ENCODE results near the gene RAB40A. TPM values are rescaled to one million over a fixed set of nuclear protein-coding genes. Genes with fewer than 3 reads are reported as not detected.

The RAB40A gene
- total RNA-seq, 1 experiment from 2014 or later = not detected

GRCh38 chrX:103503163-103503852 is 16.0 kb downstream of the RAB40A start:
- ATAC-seq = no peak
- no peaks in the 10 kb centered on the region for H3K9me2 ChIP-seq (ENCODE audit: insufficient read depth)
- no peaks in the 10 kb centered on the region for H3K4me1 ChIP-seq (ENCODE audit: control insufficient read depth in 1 of 2, insufficient read depth in 2 of 2, low read length in 2 of 2)
- no peaks in the 10 kb centered on the region for H3K36me3 ChIP-seq (ENCODE audit: control insufficient read depth in 1 of 2, insufficient read depth in 2 of 2, low read length in 2 of 2)
- no peak overlapping the region for H2AFZ ChIP-seq (ENCODE audit: low read depth, low read length, poor library complexity, severe bottlenecking)
- ChIA-PET POLR2A (no interaction called here), CTCF (no interaction called here), RAD21 (ENCODE audit: low non-redundant PET in 1 of 2, low total read pairs in 2 of 2, uncharacterized antibody in 2 of 2, unreplicated experiment in 2 of 2) (no interaction called here)
- H4K20me1 ChIP-seq (ENCODE audit: insufficient read depth) = no peaks in the 10 kb centered on the region
- no peak overlapping the region for H3K4me3 ChIP-seq (replicated peaks in 1 of 2; ENCODE audit: low read depth in 1 of 2, low read length in 2 of 2)
- intact Hi-C loops (cut with micrococcal nuclease) = no loop called here
- no peak overlapping the region for H3K9ac ChIP-seq (ENCODE audit: low read length)
- H3K79me2 ChIP-seq (ENCODE audit: insufficient read depth, low read length) = no peaks in the 10 kb centered on the region
- no peak overlapping the region for H3K27ac ChIP-seq (ENCODE audit: low read depth, low read length)
- no peaks in the 10 kb centered on the region for H3K9me3 ChIP-seq (ENCODE audit: control insufficient read depth in 1 of 2, insufficient read depth in 1 of 2, low read depth in 1 of 2, low read length in 2 of 2)
- no peak overlapping the region for H3K4me2 ChIP-seq (ENCODE audit: low read length)
- no peak for DNase-seq (ENCODE audit: low read depth, low spot score)
- no peak for TF ChIP-seq TCF7L2 (IDR thresholded peaks at IDR 0.05; ENCODE audit: borderline replicate concordance, extremely low read depth, insufficient read depth, insufficient read length)
- H3K27me3 ChIP-seq (ENCODE audit: insufficient read depth, low read length) = no peaks in the 10 kb centered on the region
- BruUV-seq (replicated peaks) = no TSS peak

- Histone ChIP-seq H2AFZ (ENCODE audit: low read depth, low read length, poor library complexity, severe bottlenecking) (no peak overlapping the region), H3K36me3 (ENCODE audit: control insufficient read depth in 1 of 2, insufficient read depth in 2 of 2, low read length in 2 of 2) (no peaks in the 10 kb centered on the region), H3K4me3 (replicated peaks in 1 of 2; ENCODE audit: low read depth in 1 of 2, low read length in 2 of 2) (no peak overlapping the region), H3K27me3 (ENCODE audit: insufficient read depth, low read length) (no peaks in the 10 kb centered on the region), H3K4me1 (ENCODE audit: control insufficient read depth in 1 of 2, insufficient read depth in 2 of 2, low read length in 2 of 2) (no peaks in the 10 kb centered on the region), H3K79me2 (ENCODE audit: insufficient read depth, low read length) (no peaks in the 10 kb centered on the region), H3K9me3 (ENCODE audit: control insufficient read depth in 1 of 2, insufficient read depth in 1 of 2, low read depth in 1 of 2, low read length in 2 of 2) (no peaks in the 10 kb centered on the region), H3K4me2 (ENCODE audit: low read length) (no peak overlapping the region), H3K9me2 (ENCODE audit: insufficient read depth) (no peaks in the 10 kb centered on the region), H3K27ac (ENCODE audit: low read depth, low read length) (no peak overlapping the region), H3K9ac (ENCODE audit: low read length) (no peak overlapping the region), H4K20me1 (ENCODE audit: insufficient read depth) (no peaks in the 10 kb centered on the region)
- ChIA-PET POLR2A (no interaction called here), CTCF (no interaction called here), RAD21 (ENCODE audit: low non-redundant PET in 1 of 2, low total read pairs in 2 of 2, uncharacterized antibody in 2 of 2, unreplicated experiment in 2 of 2) (no interaction called here)
- no TSS peak for BruUV-seq (replicated peaks)
- intact Hi-C loops (cut with micrococcal nuclease) = no loop called here
- no peak for TF ChIP-seq EZH2phosphoT487 (IDR thresholded peaks at IDR 0.05; ENCODE audit: borderline replicate concordance)
- TF ChIP-seq TCF7L2 (IDR thresholded peaks at IDR 0.05; ENCODE audit: borderline replicate concordance, extremely low read depth, insufficient read depth, insufficient read length) = no peak
- no peak for TF ChIP-seq POLR2AphosphoS5 (IDR thresholded peaks at IDR 0.05; ENCODE audit: low read depth, low read length)
- no peak for TF ChIP-seq CEBPB (IDR thresholded peaks at IDR 0.05; ENCODE audit: low read depth)
- no peak for TF ChIP-seq EGR1 (IDR thresholded peaks at IDR 0.05; ENCODE audit: low read depth)
- no peak for TF ChIP-seq CBX3 (IDR thresholded peaks at IDR 0.05; ENCODE audit: low read depth)
- no peak for TF ChIP-seq ZFX (IDR thresholded peaks at IDR 0.05)
- TF ChIP-seq SP1 (IDR thresholded peaks at IDR 0.05; ENCODE audit: low read depth) = no peak
- no peak for TF ChIP-seq POLR2A (IDR thresholded peaks at IDR 0.05; ENCODE audit: borderline replicate concordance, extremely low read depth, insufficient read depth, insufficient read length)
- TF ChIP-seq EZH2 (IDR thresholded peaks at IDR 0.05) = no peak
- ATAC-seq = no peak
- no peak for DNase-seq (ENCODE audit: low read depth, low spot score)
Measured at GRCh38 chrX:103498786-103499185, 20.5 kb downstream of the RAB40A start.
